Measurements from ENCODE around the gene SURF2. TPM values are rescaled to one million over a fixed set of nuclear protein-coding genes. Genes with fewer than 3 reads are reported as not detected.
"Not testable (repeated sequence)": the region's sequence is repeated elsewhere in the genome, so short reads cannot be mapped to it uniquely, and the experiment has no call there.

Gene SURF2
- 51.3 and 52.6 TPM in 2 replicates for total RNA-seq (2014; rRNA removed; shearing (Covaris generic))
- polyA plus RNA-seq (2014; cell fraction: nucleus; rRNA removed) = 20.2 and 39.3 TPM in 2 replicates

DNA sequence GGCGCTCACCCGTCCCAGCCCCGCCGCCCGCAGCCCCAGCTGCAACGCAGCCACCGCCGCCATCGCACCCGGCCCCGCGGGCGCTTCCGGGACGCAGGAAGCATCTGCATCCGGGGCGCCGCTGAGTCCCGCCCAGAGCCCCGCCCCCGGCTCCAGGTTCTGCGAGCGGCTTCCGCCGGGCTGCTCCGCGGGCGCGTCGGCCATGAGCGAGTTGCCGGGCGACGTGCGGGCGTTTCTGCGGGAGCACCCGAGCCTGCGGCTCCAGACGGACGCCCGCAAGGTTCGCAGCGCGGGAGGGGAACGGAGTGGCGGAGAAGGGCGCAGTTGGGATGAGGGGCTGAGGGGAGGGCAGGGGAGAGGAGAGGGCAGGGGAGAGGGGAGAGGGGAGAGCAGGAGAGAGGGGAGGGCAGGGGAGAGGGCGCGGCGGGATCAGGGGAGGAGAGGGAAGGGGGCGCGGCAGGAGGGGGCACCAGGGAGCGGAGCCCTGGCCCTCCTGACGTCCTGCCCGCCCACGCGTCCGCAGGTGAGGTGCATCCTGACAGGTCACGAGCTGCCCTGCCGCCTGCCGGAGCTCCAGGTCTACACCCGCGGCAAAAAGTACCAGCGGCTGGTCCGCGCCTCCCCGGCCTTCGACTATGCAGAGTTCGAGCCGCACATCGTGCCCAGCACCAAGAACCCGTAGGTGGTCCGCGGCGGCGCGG, at the start of gene SURF2, which contains the start of gene SURF1:
Gene SURF2, plus strand, starts transcription at position 160 of the 701 bp plus-strand sequence. Its CDS starts 43 bp downstream, at position 203.
Gene SURF1, minus strand, starts transcription at position 97 of the 701 bp plus-strand sequence. Its CDS starts 34 bp downstream, at position 63.
- DNase-seq (ENCODE audit: extremely low read depth, low read depth) = peak; percentile 75

DNA sequence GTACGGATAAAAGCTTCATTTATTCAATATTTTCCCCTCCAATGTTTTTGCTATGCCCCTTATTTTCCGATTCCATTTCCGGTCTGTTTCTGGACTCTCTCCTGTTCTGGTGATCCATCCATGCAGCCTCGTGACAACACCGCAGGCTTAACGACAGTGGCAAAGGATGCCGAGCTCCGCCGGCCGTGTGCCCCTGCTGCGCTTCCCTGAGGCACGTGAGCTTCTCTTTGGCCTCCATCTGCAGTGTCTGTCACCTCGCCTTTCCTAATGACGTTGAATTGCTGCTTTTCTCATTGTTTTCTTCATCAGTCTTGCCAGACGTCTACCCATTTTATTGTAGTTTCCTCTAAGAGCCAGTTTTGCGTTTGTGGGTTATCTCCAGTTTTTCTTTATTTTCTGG, 49.0 kb upstream of the SURF2 start:
- no peak for DNase-seq (ENCODE audit: extremely low read depth, low read depth)

DNA sequence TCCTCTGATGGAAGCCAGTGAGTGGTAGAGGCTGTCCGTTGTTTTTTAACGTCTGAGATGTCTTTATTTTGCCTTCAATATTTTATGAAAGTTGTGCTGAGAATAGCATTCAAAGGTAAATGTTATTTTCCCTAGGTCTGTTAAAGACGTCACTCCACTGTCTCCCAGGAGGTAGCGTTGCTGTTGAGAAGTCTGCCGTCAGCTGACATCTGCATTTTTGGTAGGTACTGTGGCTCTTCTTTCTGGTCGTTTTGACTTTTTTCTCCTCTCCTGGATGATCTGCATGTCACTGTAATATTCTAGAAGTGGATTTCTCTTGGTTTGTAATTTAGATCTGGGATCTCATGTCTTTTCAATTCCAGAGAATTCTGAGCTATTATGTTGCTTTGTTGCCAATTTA, 46.7 kb upstream of the SURF2 start:
- no peak for DNase-seq (ENCODE audit: extremely low read depth, low read depth)

DNA sequence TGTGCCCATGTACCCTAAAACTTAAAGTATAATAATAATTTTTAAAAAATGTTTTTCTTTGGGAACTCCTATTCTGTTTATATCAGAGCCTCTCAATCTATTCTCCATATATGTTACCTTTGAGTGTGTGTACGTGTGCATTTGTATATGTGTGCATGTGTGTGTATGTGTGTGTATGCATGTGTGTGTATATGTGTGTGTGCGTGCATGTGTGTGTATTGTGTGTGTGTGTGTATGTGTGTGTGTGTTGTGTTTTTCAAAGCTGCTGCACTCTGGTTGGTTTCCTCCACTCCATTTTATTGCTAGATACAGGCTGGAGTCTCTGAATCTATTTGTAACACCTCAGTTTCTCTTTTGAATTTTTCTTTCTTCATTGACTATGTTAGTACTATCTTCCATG, 40.4 kb upstream of the SURF2 start:
- no peak for DNase-seq (ENCODE audit: extremely low read depth, low read depth)

DNA sequence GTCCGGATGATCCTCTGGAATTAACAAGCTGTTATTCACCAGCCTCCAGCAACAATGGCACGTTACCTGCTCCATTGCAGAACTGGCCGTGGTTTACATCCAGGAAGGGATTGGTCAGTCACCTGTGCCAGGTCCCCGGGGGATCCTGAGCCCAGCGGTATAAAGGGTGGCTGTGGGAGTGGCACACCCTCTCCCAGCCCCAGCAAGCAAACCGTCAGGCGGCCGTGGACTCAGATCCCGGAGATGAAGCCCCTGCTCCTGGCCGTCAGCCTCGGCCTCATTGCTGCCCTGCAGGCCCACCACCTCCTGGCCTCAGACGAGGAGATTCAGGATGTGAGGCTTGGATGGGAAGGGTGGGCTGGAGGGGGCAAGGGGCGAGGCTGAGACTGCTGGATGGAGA, 38.8 kb upstream of the SURF2 start:
- DNase-seq (ENCODE audit: extremely low read depth, low read depth) = not testable (repeated sequence)

DNA sequence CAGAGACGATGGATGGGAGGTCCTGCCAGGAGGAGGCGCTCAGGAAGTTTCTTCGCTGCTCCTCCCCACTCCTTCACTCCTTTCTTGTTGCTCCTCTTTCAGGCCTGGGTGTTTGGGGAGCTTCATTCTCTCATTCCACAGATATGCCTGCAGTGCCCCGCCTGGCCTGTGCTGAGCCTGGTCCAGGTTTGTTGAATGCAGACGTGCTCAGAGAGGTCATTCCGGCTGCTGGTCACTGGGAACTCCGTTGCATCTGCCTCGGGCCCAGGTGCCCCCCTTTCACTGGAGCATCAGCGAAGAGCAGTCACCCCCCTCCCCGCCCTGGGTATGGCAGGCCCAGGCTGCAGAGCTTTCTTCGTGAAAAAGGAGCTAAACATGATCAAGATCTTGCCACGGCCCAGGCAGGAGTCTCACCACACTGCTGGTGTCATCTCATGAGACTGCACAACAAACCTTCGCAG, 35.9 kb upstream of the SURF2 start:
- DNase-seq (ENCODE audit: extremely low read depth, low read depth) = no peak

DNA sequence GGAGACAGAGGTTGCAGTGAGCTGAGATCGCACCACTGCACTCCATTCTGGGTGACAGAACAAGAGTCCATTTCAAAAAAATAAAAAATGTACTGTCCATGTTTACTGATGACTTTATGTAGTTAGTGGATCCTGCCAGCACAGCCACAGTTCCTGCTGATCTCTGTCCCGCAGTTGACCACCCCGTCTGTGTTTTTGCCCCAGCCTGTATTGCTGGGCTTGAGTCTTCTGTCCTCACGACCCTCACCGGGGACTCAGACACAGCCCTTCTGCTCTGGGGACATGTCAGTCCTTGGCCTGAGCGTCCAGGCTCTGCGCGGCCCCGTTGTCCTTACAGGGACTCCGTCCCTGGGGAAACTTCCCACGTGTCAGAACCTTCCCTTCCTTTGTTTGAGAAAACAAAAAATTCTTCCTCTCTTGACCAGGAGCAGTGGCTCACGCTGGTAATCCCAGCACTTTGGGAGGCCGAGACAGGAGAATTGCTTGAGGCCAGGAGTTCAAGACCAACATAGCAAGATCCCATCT, 34.9 kb upstream of the SURF2 start:
- DNase-seq (ENCODE audit: extremely low read depth, low read depth) = no peak

DNA sequence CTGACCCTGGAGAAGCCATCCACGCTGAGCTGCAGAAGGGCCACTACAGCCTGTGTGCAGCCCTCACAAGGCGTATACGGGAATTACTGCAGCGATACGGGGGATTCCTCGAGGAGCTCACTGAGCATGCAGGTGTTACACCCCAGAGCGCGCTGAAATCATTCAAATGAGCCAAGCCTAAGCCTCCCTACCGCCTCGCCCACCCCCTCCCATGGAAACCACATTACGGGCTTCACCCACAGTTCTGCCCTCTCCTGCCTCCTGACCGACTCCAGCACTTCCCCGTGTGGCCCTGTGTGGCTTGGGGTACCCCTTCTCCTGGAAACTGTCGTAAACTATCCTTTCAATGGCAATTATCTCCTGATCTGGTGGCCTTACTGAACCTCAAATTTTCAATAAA, 33.6 kb upstream of the SURF2 start:
- DNase-seq (ENCODE audit: extremely low read depth, low read depth) = no peak

DNA sequence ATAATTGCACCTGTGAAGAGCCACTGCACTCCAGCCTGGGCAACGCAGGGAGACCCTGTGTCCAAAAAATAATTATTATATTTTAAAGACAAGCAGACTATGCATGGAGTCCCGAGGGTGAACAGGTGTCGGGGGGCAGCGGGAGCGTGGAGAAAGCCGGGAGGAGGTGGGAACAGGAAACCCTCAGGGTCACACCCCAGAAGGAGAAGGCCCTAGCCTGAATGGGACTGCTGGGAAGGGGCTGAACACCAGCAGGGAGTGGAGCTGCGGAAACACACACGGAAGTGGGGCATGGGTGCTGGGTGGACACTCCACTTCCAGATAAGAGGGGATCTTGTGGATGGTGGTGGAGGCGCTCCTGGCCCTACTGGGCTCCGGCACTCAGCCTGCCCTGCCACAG, 33.1 kb upstream of the SURF2 start:
- no peak for DNase-seq (ENCODE audit: extremely low read depth, low read depth)

DNA sequence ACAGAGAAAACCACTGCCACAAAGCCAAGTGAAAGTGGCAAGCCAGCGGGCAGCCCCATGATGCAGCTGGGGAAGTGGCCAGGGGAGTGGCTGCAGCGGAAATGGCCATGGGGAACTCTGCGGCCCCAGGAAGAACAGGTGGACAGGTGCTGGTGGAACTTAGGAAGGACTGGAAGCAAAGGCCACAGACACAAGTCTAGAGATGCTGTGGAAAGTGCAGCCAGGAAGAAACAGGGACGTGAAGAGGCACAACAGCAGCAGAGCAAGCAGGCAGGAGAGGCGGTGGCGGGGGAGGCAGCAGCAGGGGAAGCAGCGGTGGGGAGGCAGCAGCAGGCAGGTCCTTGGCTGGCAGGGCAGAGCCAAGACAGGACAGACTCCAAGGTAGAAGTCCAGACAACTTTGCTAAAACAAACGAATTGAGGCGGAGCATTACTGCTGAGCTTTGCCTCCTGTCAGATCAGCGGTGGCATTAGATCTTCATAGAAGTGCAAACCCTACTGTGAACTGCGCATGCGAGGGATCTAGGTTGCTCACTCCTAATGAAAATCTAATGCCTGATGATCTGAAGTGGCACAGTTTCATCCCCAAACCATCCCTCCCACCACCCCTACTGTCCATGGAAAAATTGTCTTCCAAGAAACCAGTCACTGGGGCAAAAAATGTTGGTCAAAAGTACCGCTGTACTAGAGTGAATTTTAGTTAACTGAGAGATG, 32.2 kb upstream of the SURF2 start:
- DNase-seq (ENCODE audit: extremely low read depth, low read depth) = no peak

DNA sequence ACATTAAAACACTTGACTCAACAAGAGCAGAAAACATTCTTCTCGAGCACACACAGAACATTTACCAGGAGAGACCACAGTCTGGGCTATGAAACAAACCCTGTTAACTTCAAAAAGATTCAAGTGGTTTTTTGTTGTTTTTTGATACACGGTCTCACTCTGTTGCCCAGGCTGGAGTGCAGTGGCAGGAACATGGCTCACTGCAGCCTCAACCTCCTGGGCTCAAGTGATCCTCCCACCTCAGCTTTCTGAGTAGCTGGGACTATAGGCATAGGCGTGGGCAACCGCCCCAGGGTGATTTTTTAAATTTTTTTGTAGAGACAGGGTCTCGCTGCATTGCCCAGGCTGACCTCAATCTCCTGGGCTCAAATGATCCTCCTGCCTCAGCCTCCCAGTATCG, 29.3 kb upstream of the SURF2 start:
- not testable (repeated sequence) for DNase-seq (ENCODE audit: extremely low read depth, low read depth)

DNA sequence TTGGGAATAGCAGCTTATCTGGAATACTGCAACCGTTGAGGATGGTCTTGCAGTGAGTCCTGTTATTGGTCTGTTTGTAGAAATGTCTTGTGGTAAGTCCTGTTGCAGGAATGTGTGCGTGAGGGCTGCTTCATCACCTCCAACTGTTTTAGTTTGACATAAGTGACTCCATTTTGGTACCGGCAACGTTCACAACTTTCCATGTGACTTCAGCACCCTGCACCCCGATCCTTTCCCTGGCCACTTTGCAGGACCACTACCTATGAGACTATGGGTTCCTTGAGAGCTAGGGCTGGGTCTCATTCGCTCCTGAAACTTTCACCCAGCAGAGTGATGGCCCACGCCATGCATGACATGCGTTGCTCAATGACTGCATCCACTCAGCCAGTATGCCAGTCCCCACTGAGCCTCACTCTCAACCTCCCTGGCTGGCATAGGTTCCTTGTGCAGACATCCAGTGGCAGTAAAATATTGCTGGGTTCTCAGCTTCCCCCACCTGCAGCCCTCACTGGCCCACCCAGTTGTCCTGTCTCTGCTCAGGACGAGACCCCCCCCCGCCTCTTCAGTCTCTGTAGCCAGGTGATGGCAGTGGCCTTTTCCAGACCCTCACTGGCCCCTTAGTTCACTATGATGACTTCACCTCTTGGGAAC, 28.4 kb upstream of the SURF2 start:
- DNase-seq (ENCODE audit: extremely low read depth, low read depth) = no peak

DNA sequence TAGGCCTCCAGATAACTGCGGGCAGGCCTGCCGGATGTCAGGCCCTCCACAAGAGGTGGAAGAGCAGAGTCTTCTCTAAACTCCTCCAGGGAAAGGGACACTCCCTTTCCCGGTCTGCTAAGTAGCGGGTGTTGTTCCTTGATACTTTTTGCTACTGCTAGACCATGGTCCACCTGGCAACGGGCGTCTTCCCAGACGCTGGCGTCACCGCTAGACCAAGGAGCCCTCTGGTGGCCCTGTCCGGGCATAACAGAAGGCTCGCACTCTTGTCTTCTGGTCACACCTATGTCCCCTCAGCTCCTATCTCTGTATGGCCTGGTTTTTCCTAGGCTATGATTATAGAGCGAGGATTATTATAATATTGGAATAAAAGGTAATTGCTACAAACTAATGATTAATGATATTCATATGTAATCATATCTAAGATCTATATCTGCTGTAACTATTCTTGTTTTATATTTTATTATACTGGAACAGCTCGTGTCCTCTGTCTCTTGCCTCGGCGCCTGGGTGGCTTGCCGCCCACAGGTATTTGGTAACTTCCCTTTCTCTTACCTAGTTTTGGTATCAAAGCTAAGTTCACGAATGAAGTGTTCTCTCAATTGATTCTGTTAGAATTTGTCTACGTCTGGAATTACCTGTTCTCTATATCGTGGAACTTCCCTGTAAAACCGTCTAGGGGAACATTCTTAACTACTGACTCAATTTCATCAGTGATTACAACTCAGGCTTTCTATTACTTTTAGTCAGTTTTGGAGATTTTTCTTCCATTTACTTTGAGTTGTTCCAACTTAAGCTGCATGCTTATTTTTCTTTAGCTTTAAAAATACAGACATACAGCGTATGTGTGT, 26.8 kb upstream of the SURF2 start:
- DNase-seq (ENCODE audit: extremely low read depth, low read depth) = not testable (repeated sequence)

DNA sequence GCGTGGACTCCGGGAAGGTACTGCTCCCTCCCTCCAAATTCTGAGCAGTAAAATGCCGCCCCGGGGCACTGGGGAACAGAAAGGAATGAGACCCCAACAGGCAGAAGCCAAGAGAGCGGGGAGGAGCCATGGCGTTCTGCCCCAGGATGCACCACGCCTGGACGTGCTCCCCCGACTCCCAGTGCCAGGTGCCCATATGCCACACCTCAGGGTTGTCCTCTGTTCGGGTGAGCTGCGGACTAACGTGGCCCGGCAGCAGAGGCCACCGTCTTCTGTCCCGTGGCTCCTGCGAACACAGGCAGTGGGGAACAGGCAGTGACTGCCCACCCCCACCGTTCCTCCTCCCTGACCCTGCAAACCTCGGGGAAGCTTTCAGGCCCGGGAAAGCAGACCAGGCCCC, 25.1 kb upstream of the SURF2 start:
- DNase-seq (ENCODE audit: extremely low read depth, low read depth) = no peak

DNA sequence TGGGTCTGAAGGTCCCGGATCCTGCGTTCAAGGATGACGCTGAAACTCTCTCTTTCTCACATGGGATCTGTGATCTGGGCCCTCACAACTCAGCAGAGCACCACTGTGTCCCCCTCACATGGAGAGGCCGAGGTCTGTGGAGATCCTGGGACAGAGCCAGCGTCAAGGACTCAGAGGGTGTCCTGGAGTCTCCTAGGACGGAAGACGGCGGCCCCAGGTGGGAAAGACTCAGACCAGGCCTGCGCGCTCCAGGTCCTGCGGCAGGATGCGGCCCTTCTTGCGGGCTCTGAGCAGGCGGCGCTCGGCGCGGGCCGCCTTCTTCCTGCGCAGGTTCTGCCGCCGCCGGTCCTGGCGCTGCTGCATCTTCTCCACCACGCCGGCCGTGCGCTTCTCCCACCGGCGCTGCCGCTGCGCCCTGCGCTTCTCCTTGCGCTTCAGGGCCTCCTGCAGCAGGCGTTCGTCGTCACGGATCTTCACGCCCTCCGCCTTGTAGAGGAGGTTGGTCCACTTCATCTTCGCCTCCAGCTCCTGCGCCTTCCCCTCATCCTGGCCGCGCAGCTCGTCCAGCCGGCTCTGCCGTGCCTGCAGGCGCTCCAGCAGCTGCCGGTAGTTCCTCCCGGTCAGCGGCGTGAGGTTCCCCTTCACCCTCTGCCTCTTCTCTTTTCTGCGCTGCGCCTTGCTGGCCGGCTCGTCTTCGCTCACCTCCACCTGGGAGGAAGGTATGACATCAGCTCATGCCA, 24.5 kb upstream of the SURF2 start:
- no peak for DNase-seq (ENCODE audit: extremely low read depth, low read depth)

DNA sequence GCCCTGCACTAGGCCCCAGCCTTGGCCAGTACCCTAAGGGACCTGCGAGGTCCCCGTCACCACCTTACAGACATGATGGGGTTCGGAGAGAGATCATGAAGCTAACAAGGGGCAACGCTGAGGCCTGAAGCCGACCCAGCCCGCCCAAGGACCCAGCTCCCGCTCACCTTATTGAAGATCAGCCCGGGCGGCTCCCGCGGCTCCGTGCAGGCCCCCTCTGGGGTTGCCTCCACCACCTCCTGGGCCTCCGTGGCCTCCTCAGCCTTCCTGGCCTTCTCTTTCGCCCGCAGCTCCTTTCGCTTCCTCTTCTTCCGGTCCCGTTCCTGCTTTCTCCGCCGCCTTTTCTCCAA, 24.0 kb upstream of the SURF2 start:
- DNase-seq (ENCODE audit: extremely low read depth, low read depth) = no peak

DNA sequence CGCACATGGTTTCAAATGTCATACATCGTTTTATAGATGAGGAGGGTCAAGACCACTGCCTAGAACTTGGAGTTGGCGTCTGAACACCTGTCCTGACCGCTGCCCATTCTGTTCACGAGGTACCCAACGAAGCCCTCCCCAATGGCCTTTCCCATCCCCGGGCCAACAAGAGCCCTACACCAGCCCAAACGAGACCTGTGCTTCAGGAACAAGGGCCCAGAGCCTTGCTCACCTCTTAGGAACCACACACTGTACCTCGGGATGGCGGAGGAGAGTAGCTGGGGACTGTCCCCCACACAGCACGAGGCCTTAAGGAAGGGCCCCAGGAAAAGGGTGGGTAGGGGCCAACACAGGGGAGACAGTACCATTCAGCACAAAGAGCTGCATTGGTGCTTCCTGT, 23.3 kb upstream of the SURF2 start:
- no peak for DNase-seq (ENCODE audit: extremely low read depth, low read depth)

DNA sequence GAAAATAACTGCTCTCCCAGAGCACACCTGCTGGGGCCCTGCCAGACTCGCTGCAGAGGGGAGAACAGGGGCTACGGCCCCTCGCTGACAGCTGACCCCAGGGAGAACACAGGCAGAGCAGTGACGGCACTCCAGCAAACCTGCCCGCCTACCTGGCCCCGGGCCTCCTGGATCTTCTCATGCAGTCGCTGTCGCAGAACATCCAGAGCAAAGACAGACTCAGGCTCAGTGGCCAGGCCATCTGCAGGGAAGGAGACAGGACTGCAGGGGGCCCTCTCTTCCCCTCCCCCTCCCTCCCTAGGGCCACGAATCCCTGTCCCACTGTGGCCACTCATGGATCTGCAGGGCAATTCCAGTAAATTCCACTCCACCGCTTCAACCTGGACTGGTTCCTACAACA, 22.8 kb upstream of the SURF2 start:
- no peak for DNase-seq (ENCODE audit: extremely low read depth, low read depth)

DNA sequence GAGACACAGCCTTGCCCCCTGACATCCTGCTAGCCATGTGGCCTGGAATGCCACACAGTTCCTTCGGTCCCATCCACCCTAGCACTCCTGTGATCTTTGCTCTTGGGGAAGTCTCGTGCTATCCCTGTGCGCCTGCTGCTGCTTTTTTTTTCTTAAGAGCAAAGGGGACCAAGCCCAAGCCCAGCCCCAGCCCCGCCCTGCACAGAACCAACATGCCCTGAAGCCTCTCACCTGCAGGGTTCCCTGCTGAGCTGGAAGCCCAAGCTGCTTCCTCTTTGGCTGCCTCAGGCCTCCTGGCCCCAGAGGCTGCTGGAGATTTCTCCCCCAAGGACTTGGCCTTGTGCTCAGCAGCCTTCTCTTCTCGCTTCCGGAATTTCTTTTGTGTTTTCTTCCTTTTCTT, 22.2 kb upstream of the SURF2 start:
- no peak for DNase-seq (ENCODE audit: extremely low read depth, low read depth)

DNA sequence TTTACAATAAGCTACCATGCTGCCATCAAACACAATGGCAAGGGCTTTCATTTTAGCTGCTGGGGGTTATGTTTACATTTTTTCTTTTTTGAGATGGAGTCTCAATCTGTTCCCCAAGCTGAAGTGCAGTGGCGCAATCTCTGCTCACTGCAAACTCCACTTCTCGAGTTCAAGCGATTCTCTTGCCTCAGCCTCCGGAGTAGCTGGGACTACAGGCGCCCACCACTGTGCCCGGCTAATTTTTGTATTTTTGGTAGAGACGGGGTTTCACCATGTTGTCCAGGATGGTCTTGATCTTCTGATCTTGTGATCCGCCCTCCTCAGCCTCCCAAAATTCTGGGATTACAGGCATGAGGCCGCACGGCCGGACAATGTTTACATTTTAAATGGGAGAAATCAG, 21.5 kb upstream of the SURF2 start:
- not testable (repeated sequence) for DNase-seq (ENCODE audit: extremely low read depth, low read depth)
